KBM-7 (cell line): ENCODE results near the gene YOD1.

Source experiments
- DNase-seq: peaks from one replicate; pipeline ENCODE4 v3.0.0-alpha.2; 2015
- in situ Hi-C: fragments of 300-500 bp; cut with MboI; formaldehyde crosslinking; loops from 2 replicates; pipeline ENCODE4 v1.14.3; 2020; ENCODE audit warnings: low sequenced_read_pairs, low pct_unique_long_range_greater_than_20kb, mixed read lengths

Gene YOD1

GRCh38 chr1:206998816-206999215 lies 52.2 kb downstream of the YOD1 start:
- no peak for DNase-seq
- in situ Hi-C loops: no loop called here
